Activated gamma-delta T cell treated with anti-CD3 and anti-CD28 coated beads, Interleukin-2, amount 50 U/mL, for 16 hours (primary cell): ENCODE results near the gene ZNF628.
"Not testable (repeated sequence)": the region's sequence is repeated elsewhere in the genome, so short reads cannot be mapped to it uniquely, and the experiment has no call there.

Experiments used
- DNase-seq: peaks from one replicate; pipeline ENCODE4 v3.0.0-alpha.2; 2020; ENCODE audit warnings: low read depth

Gene ZNF628

DNA sequence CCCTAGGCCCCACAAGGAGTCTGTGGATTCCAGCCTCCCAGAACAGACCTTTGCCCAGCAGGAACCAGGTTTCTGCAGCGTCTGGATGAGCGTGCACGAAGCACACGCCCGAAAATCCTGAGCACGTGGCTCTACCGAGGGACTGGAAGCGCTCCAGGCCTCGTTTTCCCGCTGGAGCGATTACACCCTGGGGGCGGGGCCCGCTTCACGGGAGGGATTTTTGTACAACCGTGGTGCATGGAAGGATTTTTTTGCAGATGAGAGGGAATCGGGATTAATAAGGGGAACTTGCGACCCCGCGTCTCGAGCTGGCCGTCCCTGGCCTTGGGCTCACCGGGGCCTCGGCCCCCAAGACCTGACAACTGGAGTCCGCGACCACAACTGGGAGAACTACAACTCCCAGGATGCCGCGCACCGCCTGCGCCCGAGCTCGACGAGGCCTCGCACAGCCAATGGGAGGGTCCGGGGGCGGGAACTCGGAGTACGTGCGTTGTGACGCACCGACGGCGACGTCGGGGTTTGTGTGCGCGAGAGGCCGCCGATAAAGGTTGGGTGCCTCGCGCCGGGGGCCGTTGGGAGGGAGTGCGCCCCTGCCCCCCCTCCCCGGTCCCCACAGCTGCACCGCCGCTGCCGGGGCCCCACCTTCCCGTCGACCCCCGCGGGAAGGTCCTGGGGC lies at the start of gene ZNF628:
TSS of gene ZNF628 (plus strand) at position 518 of the 676 bp plus-strand sequence. CDS start 3,294 bp downstream, outside the sequence.
- peak; percentile 97 for DNase-seq

DNA sequence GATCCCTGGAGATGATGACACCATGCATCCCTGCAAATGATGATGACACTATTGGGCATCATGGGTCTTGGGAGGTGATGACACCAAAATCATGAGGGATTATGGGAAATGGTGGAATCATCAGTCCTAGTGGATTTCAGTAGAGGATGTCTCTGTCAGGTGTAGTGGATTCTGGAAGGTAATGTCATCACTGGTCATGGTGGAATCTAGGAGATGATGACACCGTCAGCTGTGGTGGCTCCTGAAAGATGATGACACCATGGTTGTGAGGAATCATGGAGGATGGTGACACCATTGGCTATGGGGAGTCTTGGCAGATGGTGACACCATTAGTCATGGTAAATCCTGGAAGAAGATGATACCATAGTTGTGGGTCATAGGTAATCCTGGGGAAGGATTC lies 45.2 kb upstream of the ZNF628 start:
- no peak for DNase-seq

DNA sequence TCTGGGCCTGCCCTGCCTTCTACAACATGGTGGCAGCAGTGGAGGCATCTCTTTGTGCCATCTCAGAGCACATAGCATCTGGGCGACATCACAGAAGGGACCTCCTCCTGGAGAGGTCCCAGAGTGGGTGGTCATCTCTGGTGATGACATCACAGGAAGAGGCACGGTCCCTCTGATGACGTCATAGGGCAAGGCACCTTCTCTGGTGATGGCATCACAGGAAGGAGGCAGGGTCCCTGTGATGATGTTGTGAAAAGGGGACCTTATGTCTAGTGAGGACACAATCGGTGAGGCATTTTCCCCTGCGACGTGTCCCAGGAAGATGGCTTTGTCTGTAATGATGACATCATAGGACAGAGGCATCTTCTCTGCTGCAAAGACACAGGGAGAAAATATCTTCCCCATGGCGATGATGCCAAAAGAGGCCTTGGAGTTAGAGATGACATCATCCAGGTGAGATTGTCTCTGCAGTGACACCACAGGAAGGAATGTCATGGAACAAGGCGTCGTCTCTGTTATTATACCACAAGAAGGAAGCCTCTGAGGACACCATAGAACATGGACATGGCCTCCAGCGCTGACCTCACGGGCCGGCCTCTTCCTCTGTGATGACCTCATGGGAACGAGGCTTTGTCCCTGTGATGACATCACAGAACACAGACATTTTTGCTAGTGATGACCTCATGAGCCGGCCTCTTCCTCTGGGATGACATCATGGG lies 44.0 kb upstream of the ZNF628 start:
- no peak for DNase-seq

- DNase-seq = no peak
These were observed 43.1 kb upstream of the ZNF628 start for GRCh38 chr19:55433292-55433691.

GRCh38 chr19:55434356-55434919 lies 42.0 kb upstream of the ZNF628 start:
- no peak for DNase-seq

DNA sequence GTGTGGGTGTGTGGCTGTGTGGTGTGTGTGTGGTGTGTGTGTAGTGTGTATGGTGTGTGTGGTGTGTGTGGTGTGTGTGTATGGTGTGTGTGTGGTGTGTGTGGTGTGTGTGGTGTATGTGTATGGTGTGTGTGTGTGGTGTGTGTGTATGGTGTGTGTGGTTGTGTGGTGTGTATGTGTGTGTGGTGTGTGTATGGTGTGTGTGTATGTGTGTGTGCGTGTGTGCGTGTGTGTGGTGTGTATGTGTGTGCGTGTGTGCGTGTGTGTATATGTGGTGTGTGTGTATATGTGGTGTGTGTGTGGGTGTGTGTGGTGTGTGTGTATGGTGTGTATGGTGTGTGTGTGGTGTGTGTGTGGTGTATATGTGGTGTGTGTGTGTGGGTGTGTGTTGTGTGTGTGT lies 41.4 kb upstream of the ZNF628 start:
- no peak for DNase-seq

DNA sequence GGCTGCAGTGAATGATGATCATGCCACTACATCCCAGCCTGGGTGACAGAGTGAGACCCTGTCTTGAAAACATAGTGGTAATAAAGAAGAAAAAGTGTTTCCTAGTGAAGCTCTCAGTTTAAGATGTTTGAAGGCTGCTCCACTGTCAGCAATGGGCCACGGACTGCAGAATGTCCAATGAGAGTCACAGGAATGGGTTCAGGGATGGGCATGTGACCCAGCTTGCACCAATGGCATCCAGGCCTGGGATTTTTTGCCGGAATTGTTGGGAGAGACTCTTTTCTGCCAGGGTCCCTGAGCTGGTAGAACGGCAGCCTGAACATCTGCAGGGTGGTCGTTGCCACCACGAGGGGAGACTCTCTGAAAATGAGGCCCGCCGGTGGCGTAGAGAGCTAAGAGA lies 39.6 kb upstream of the ZNF628 start:
- DNase-seq = no peak

DNA sequence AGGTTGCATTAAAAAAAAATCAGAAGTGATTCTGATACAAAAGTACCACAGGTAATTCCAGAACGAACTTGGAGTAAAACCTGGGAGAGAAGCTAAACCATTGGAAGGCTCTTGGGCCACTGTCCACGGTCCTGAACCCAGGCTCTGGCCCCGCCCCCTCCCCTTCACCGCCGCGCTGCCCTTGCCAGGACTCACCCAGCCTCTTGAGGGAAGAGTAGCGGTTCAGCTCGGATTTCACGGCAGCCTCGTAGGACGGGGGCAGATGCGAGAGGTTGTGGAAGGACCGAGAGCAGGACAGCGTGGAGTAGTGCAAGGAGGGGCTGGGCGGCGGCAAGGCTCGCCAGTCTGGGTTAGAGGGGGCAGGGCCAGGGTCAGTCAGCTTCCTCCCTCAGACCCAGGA lies 39.0 kb upstream of the ZNF628 start:
- DNase-seq = no peak

GRCh38 chr19:55439052-55439451 lies 37.4 kb upstream of the ZNF628 start:
- DNase-seq = no peak

DNA sequence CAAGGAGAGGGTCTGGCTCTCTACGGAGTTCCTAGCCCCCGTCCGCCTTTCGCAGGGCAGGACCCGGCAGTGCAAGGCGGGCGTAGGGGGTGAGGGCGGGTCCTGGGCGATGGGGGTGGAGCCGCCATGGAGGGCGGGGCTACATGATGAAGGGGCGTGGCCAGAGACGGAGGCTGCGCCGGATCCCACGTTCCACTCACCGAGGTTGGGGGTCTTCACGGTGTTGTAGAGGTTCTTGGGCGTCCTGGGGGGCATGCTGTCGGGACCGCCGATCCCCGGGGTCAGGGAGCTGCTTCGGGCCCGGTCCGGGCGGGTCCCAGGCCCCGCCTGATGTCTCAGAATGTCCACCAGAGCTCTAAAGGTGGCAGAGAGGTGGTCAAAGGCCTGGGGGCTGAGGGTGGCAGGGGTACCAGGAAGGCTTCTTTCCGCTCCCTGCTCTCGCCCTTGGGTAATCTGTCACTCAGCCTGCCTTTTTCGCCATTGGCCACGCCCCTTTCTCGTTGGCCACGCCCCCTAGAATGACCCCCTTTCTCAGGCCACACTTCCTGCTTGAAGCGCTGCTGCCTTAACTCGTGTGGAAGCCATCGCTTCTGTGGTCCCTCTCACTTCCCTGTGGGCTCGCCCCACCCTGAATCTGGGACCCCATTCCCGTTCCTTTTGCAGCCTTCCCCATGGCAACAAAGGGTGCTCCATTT lies 35.9 kb upstream of the ZNF628 start:
- no peak for DNase-seq

GRCh38 chr19:55441319-55441691 lies 35.1 kb upstream of the ZNF628 start:
- DNase-seq = no peak

GRCh38 chr19:55441692-55442321 lies 34.6 kb upstream of the ZNF628 start:
- no peak for DNase-seq

- no peak for DNase-seq
These were observed 34.0 kb upstream of the ZNF628 start for GRCh38 chr19:55442372-55442961.

DNA sequence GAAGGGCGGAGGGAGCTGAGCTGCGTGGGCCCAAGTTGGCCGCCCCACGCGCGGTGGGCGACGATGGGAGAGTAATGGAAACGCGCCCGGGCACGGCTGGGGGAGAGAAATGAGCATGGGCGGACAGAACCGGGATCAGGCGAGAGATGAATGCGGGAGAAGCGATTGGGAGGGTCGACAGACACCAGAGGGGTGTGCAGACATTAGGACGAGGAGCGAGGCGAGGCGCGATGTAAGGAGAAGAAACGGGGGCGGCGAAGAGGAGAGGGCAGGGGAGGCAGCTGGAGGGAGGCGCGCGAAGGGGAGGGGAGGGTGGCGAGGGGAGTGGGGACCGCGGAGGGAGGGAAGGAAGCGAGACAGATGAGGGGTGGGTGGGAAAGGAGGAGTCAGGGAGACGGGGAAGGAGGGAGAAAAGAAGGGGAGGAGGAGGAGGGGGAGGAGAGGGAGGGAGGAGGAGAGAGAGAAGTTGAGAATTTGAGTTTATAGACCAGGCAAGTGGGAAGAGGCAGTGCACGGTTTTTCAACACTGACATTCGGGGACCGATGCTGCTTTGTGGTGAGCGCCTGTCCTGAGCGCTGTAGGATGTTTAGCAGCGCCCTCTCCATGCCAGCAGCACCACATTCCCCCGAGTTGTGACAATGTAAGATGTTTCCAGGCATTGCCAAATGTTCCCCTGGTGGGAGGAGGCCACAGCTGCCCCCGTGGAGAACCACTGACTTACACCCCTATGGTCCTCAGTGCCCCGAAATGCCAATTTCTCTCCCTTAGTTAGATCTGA lies 33.2 kb upstream of the ZNF628 start, which contains the start of gene SHISA7:
TSS of gene SHISA7 (minus strand) at position 256 of the 779 bp plus-strand sequence. CDS start 437 bp downstream, outside the sequence.
- DNase-seq = no peak

DNA sequence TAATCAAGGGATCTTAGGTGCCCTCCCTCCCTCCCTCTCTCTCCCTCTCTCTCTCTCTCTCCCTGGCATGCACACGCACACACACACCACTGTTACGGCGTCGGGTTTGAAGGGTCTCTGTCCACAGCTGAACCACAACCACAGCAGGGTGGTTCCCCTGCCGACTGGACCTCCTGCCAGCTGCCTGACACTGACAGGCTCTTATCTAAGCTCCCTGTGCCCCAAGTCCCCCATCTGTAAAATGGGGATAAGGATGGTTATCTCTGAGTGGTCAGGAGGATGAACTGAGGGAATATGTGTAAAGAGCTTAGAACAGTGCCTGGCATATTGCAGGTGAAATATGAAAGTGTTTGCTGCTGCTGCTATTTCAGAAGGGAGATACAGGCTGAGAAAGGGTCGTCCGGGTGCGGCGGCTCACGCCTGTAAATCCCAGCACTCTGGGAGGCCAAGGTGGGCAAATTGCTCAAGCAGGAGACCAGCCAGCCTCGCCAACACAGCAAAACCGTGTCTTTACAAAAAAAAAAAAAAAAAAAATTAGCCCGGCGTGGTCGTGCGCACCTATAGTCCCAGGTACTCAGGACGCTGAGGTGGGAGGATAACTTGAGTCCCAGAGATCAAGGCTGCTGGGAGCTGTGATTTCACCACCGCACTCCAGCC lies 32.5 kb upstream of the ZNF628 start:
- no peak for DNase-seq

DNA sequence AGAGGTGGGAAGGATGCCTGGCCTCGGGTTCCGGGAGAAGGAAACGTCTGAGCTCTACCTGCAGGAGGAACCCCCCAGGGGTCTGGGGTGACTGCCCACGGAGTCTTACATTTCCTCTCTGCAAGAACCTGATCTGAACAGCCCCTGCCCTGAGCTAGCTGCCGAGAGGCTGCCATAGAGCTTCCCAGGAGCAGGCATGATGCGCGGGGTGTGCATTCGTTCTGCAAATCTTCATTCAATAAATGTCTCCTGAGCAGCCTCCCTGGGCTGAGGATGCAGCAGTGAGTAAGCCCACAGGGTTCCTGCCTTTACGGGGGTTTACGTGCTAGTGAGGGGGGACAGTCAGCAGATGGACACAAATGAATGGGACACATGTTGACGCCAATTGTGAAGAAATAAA lies 31.8 kb upstream of the ZNF628 start:
- no peak for DNase-seq

GRCh38 chr19:55446060-55446459 lies 30.4 kb upstream of the ZNF628 start:
- DNase-seq = no peak

DNA sequence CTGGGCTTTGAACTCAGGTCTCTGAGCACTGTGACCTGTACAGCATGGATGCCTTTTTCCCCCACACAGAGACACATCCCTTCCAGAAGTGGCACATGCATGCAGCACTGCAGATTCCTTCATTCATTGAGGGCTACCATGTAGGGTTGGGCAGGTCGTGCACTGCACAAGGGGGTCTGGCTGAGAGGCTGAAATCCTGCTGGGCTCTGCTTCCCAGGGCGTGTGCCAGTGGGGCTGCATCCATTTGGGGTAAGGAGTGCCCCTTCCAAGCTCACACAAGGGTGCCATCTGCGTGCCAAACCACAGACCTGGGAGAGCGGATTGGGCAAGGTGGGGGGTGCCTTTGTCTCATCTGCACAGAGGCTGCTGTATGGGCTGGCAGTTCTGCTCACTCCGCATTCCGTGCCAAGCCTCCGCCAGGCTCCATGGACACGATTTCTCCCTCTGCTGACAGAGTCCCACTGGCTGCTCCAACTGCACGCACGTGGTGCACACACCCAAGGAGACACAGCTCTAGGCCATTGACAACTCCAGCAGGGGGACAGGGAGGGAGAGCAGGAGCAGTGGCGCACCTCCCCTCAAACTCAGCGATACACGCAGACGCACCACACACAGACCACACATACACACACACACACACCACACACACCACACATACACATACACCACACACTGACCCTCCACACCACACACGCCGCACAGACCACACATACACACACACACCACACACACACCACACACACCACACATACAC lies 28.8 kb upstream of the ZNF628 start:
- DNase-seq = no peak

GRCh38 chr19:55448175-55448490 lies 28.3 kb upstream of the ZNF628 start:
- not testable (repeated sequence) for DNase-seq

- no peak for DNase-seq
These were observed 26.9 kb upstream of the ZNF628 start for GRCh38 chr19:55449469-55449868.
